ENCODE measurements around the gene BBIP1. TPM values are rescaled to one million over a fixed set of nuclear protein-coding genes. Genes with fewer than 3 reads are reported as not detected.

Gene BBIP1
- total RNA-seq, 4 donors from 2014 or later: 27.1 to 40.2 (median 28.7) TPM

DNA sequence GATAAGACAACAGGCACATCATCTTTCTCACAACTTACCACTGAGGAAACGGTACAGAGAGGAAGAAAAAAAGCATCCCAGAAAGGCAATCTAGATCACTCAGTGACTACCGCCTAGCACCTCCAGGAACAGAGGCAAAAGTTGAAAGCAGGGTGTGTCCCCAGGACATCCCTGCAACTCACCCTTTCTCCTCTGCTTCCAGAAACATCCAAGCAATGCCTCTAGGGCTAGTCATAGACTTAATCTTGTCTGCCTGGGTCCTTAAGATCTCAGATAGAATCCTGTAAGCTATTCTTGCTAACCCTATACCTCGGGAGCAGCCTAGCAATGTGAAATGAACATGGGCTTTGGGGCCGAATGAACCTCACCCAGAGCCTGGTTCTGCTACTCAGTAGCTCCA lies 66.0 kb downstream of the BBIP1 start:
- Histone ChIP-seq H3K36me3 (no peaks in the 10 kb centered on the region), H3K4me3 (no peak overlapping the region), H3K9me3 (no peaks in the 10 kb centered on the region), H3K27me3 (no peaks in the 10 kb centered on the region), H3K4me1 (peaks cover 0 to 8% (median 0%) of the 10 kb centered on the region in 3 donors), H3K27ac (no peak overlapping the region)
- ATAC-seq: no peak
- 67 to 87% methylated on average over 1 to 4 of the region's 4 CpGs for WGBS, 2 donors (ENCODE audit: low coverage in 1 of 2)
- TF ChIP-seq EP300 (IDR thresholded peaks at IDR 0.05) (no peak), CTCF (IDR thresholded peaks at IDR 0.05) (no peak), POLR2A (IDR thresholded peaks at IDR 0.05) (no peak), POLR2AphosphoS5 (IDR thresholded peaks at IDR 0.05) (no peak)

- Histone ChIP-seq H3K27ac (no peak overlapping the region), H3K9me3 (no peaks in the 10 kb centered on the region), H3K36me3 (no peaks in the 10 kb centered on the region), H3K4me3 (no peak overlapping the region), H3K4me1 (peaks cover 0 to 2% (median 0%) of the 10 kb centered on the region in 3 donors), H3K27me3 (no peaks in the 10 kb centered on the region)
- TF ChIP-seq POLR2AphosphoS5 (IDR thresholded peaks at IDR 0.05) (no peak), EP300 (IDR thresholded peaks at IDR 0.05) (no peak), POLR2A (IDR thresholded peaks at IDR 0.05) (no peak), CTCF (IDR thresholded peaks at IDR 0.05) (no peak)
- WGBS, 2 donors (ENCODE audit: low coverage in 1 of 2): 0 to 58% methylated on average over 1 to 4 of the region's 7 CpGs
- ATAC-seq: no peak
Observed at GRCh38 chr10:110852255-110852896, 66.6 kb downstream of the BBIP1 start.

DNA sequence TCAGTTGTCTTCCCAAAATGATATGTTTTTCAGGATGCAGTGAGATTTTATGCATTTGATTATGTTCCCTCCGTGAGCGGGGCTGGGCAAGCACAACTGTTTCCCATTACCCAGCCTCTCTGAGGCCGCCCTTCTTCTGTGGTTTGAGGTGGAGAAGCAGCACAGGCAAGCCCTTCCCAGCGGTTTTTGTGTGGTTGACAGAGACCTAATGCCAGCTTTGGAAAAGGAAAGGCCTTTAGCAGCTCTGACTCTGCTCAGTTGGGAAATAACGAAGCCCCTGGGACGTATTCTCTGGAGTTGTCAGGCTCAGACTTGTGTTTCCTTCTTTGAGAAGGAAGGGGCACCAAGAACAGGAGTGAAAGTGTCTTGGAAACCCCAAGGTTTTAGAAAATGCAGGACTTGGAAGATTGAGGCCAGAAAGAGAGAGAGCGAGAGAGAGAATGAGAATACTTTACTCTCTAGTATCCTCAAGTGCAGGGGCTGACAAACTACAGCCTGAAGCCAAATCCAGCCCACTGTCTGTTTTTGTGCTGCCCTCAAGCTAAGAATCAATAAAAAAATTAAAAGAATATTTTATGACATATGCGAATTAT lies 67.9 kb downstream of the BBIP1 start:
- WGBS, 2 donors (ENCODE audit: low coverage in 1 of 2): 78 to 80% methylated on average over 2 to 6 of the region's 8 CpGs
- Histone ChIP-seq H3K36me3 (no peaks in the 10 kb centered on the region), H3K4me1 (no peaks in the 10 kb centered on the region), H3K9me3 (no peaks in the 10 kb centered on the region), H3K4me3 (no peak overlapping the region), H3K27ac (no peak overlapping the region), H3K27me3 (no peaks in the 10 kb centered on the region)
- no peak for ATAC-seq
- TF ChIP-seq CTCF (IDR thresholded peaks at IDR 0.05) (no peak), POLR2A (IDR thresholded peaks at IDR 0.05) (no peak), EP300 (IDR thresholded peaks at IDR 0.05) (no peak), POLR2AphosphoS5 (IDR thresholded peaks at IDR 0.05) (no peak)

- H3K27me3 ChIP-seq: no peaks in the 10 kb centered on the region
- H3K27ac ChIP-seq: no peak overlapping the region
- no peaks in the 10 kb centered on the region for H3K9me3 ChIP-seq
- TF ChIP-seq POLR2AphosphoS5 (IDR thresholded peaks at IDR 0.05) (no peak), EP300 (IDR thresholded peaks at IDR 0.05) (no peak), CTCF (IDR thresholded peaks at IDR 0.05) (no peak), POLR2A (IDR thresholded peaks at IDR 0.05) (no peak)
- no peak for ATAC-seq
- no peaks in the 10 kb centered on the region for H3K36me3 ChIP-seq
- no peaks in the 10 kb centered on the region for H3K4me1 ChIP-seq
- 89 to 100% methylated on average over 2 to 3 of the region's 3 CpGs for WGBS, 2 donors (ENCODE audit: low coverage in 1 of 2)
- H3K4me3 ChIP-seq: no peak overlapping the region
Observed at GRCh38 chr10:110850099-110850498, 68.9 kb downstream of the BBIP1 start.

Other genes with a start within 250 kb of the BBIP1 start
- 10 to 100 TPM; 69.1 to 74.6 (median 72.2) TPM for gene PDCD4, start 47.3 kb downstream of the BBIP1 start, total RNA-seq
- gene SHOC2, start 424 bp upstream of the BBIP1 start, total RNA-seq: 10 to 100 TPM; 50.5 to 66.0 (median 58.4) TPM
- gene ADRA2A, start 157.8 kb upstream of the BBIP1 start, total RNA-seq: 1 to 10 TPM in 3 of 4 donors, under 1 TPM in 1; 0.62 to 2.7 (median 1.6) TPM